GM12878 (cell line): ENCODE results near the gene DGKQ.

Source experiments
- ATF2 ChIP-seq: IDR thresholded peaks from 2 replicates; pipeline ENCODE4 v1.6.1; 2012; ENCODE audit warnings: low read length, inconsistent platforms
- CTCF ChIP-seq, 3 experiments: IDR thresholded peaks in 2 of 3; conservative IDR thresholded peaks in 1 of 3; 2 replicates each; pipeline ENCODE4 v1.5.1; 2011; ENCODE audit warnings: low read depth in 3 of 3, low read length in 3 of 3, mild to moderate bottlenecking in 3 of 3, control low read depth in 2 of 3, moderate library complexity in 2 of 3, inconsistent platforms in 1 of 3, mixed read lengths in 1 of 3; ENCODE audit not compliant: control insufficient read depth in 2 of 3, insufficient read depth in 1 of 3; ENCODE audit errors: extremely low read depth in 1 of 3
- EP300 ChIP-seq, 2 experiments: fragments of 150-350 bp in 1 of 2; IDR thresholded peaks; 2 replicates each; pipeline ENCODE4 v1.6.1; 2011 to 2012; ENCODE audit warnings: low read depth in 2 of 2, low read length in 2 of 2, borderline replicate concordance in 1 of 2, improper control_type of control experiment in 1 of 2, inconsistent platforms in 1 of 2; ENCODE audit not compliant: control insufficient read depth in 1 of 2
- MYC ChIP-seq: IDR thresholded peaks from 2 replicates; pipeline ENCODE4 v1.6.1; 2011; ENCODE audit warnings: mild to moderate bottlenecking, low read length, moderate library complexity, inconsistent platforms; ENCODE audit not compliant: insufficient read depth, insufficient replicate concordance, insufficient read length, severe bottlenecking
- POLR2A ChIP-seq: IDR thresholded peaks from 2 replicates; pipeline ENCODE4 v1.6.1; 2011; ENCODE audit warnings: low read depth, mild to moderate bottlenecking, low read length
- POLR2AphosphoS5 ChIP-seq: IDR thresholded peaks from 2 replicates; pipeline ENCODE4 v1.6.1; 2011; ENCODE audit warnings: mild to moderate bottlenecking, low read length, inconsistent platforms
- SIN3A ChIP-seq: IDR thresholded peaks from 2 replicates; pipeline ENCODE4 v1.6.1; 2012; ENCODE audit warnings: low read depth, low read length, improper control_type of control experiment
- SIX5 ChIP-seq: IDR thresholded peaks from 2 replicates; pipeline ENCODE4 v1.6.1; 2011; ENCODE audit warnings: mild to moderate bottlenecking, low read depth, low read length, moderate library complexity; ENCODE audit not compliant: severe bottlenecking
- SMC3 ChIP-seq: IDR thresholded peaks from 2 replicates; pipeline ENCODE4 v1.6.1; 2011; ENCODE audit warnings: low read length, improper control_type of control experiment, borderline replicate concordance
- TAF1 ChIP-seq: IDR thresholded peaks from 2 replicates; pipeline ENCODE4 v1.6.1; 2011; ENCODE audit warnings: mild to moderate bottlenecking, low read depth, low read length, borderline replicate concordance
- TCF3 ChIP-seq: IDR thresholded peaks from 2 replicates; pipeline ENCODE4 v1.6.1; 2012; ENCODE audit warnings: low read depth, mild to moderate bottlenecking, low read length, borderline replicate concordance; ENCODE audit not compliant: insufficient read depth
- ZBTB11 ChIP-seq: fragments of 450-650 bp; formaldehyde crosslinking; IDR thresholded peaks from 2 replicates; pipeline ENCODE4 v1.5.0; 2022; ENCODE audit warnings: mild to moderate bottlenecking, missing genetic modification characterization
- TF ChIP-seq, protein P1 (sequence below): fragments of 450-650 bp; IDR thresholded peaks from 2 replicates; pipeline ENCODE4 v1.6.1; 2017; ENCODE audit warnings: mild to moderate bottlenecking

- TF ChIP-seq CTCF (IDR thresholded peaks at IDR 0.05 in 2 of 3, conservative IDR thresholded peaks at IDR 0.05 in 1 of 3; ENCODE audit: control insufficient read depth in 2 of 3, extremely low read depth in 1 of 3, insufficient read depth in 1 of 3, low read depth in 3 of 3, low read length in 3 of 3) (no peak), TAF1 (no peak), ATF2 (no peak), SIX5 (no peak), SMC3 (no peak), ZBTB11 (CRISPR knock-in tag) (no peak), EP300 (IDR thresholded peaks at IDR 0.05; ENCODE audit: borderline replicate concordance in 1 of 2, control insufficient read depth in 1 of 2, low read depth in 2 of 2, low read length in 2 of 2) (no peak), POLR2AphosphoS5 (no peak), SIN3A (no peak), MYC (no peak), POLR2A (no peak), TCF3 (no peak)
- TF ChIP-seq, protein P1, sequence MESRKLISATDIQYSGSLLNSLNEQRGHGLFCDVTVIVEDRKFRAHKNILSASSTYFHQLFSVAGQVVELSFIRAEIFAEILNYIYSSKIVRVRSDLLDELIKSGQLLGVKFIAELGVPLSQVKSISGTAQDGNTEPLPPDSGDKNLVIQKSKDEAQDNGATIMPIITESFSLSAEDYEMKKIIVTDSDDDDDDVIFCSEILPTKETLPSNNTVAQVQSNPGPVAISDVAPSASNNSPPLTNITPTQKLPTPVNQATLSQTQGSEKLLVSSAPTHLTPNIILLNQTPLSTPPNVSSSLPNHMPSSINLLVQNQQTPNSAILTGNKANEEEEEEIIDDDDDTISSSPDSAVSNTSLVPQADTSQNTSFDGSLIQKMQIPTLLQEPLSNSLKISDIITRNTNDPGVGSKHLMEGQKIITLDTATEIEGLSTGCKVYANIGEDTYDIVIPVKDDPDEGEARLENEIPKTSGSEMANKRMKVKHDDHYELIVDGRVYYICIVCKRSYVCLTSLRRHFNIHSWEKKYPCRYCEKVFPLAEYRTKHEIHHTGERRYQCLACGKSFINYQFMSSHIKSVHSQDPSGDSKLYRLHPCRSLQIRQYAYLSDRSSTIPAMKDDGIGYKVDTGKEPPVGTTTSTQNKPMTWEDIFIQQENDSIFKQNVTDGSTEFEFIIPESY = no peak
Measured at GRCh38 chr4:930827-931193, 42.6 kb downstream of the DGKQ start.
